NCI-H128 (cell line): ENCODE measurements around the gene SRMS.
A peak's percentile ranks its signal among the peaks of the same experiment; 100 is the strongest.

Experiments
- DNase-seq: peaks from one replicate; lab custom pipeline; 2025; ENCODE audit not compliant: unreplicated experiment; lab: John Stamatoyannopoulos, UW

SRMS gene

DNA sequence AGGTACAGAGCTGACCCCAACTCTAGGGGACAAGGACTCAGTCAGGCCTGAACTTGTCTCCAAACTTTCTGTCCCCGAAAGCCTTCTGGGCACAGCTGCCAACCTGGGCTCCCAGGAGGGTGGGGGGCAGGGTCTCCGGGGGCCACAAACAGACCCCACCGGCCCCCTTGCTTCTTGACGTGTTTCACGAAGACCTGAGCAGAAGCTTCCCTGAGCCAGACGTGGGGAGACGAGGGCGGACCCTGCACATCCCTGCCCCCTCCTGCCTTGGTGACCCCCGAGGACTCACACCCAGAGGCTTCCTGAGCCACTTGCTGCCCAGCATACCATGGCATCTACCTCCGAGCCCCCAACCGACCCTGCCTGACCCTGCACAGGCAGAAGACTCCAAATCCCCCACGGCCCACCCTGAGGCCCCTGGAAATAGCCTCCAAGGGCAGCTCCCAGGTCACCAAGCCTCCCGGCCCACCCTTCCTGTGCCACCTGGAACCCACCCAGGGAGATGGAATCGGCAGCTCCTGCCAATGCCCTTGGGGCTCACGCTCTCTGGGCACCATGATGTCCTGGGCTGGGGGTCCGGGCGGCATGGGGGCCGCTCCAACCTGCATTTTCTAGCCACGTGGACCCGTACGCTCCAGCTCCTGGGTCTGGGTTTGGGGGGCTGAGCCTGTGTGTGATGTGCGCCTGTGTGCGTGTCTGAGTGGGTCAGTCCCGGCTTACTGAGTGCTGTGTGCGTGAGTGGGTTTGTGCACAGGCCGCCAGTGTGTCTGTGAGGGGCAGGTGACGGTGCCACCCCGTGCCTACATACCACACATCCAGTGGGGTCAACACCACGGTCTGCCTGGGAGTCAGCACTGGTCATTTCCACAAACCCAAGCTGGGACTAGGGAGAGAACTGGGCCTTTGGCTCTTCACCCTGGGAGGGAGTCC is 7.8 kb downstream of the SRMS start:
- DNase-seq: no peak

DNA sequence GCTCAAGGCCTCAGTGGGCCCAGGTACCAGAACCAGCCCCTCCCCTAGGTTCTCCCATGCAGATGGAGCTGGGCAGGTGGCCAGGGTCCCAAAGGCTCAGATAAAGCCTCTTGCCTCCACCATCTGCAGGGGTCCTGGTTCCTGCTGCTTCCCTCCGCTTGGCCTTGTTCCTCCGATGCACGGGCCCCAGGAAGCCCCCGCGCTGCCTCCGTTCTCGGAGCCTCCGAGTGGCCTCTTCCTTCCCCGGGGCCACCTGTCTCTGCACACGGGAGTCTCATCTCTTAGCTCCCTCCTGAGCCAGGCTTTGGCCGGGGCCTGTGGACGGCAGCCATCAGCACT is 8.5 kb downstream of the SRMS start:
- no peak for DNase-seq

DNA sequence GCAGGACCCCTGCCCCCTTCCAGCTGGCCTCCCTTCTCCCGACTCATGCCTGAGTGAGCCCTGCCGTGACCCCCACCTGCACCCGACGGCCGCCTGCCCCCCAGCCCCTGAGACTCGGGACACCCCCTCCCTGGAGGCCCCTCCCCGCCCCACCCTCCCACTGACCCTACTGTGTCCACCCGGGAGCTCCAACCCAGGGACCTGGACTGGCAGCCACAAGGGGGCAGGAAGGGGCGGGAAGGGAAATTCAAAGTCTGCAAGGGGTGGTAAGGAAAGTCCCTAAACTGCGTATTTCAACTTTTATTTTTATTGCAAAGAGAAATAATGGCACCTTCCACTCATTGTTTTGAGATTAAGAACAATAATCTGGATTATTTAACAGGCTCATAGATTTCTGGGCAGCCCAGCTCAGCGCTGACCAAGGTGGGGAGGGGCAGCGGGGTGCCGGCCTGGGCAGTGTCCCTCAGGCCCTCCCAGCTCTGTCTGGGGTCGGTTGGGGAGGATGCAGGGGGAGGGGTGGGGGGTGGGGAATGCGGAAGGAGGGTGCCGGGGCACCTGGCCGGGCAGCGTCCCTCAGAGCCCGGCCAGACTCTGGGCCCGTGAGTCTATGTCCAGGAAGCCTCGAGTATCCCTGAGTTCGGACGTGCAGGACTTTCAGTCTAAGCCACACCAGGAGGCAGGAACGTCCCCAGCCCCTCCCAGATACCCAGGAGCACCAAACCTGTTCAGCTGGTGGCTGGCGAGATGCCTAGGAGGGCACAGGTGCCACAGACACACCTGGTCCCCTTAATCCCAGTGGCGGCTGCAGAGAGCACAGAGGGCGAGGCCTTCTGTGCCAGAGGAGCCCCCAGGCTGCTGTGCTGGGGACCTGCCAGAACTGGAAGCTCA is 9.1 kb downstream of the SRMS start:
- peak; percentile 10 for DNase-seq

DNA sequence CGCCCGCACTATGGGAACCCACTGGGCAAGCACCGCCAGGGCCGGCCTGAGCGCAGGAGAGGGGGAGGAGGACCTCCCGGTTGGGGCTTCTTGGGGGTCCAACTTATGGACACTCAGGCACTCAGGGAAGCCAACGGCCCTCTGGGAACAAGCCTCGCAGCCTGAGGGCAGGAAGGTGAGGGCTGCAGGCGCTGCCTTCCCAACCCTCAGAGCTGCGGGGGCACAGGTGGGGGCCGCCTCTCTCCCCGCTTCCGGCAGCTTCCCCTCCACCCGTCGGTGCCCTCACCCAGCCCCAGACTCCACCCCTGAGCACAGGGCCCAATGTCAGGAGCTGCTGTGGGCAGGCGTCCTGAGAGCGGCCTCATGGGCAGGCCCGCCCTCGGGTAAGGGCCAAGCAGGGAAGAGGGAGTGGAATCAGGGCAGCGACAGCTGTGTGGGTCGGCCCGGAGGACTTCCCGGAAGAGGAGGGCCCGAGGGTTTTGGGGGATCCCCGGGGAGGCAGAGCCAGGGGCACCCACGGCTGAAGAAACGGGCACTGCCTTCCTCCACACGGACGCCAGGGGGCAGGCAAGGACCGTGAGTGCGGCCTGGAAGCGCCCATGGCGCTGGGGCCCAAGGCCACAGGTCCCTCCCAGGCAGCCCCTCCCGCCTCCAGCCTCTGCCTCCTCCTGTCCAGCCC is 9.9 kb downstream of the SRMS start:
- DNase-seq: peak; percentile 38

DNA sequence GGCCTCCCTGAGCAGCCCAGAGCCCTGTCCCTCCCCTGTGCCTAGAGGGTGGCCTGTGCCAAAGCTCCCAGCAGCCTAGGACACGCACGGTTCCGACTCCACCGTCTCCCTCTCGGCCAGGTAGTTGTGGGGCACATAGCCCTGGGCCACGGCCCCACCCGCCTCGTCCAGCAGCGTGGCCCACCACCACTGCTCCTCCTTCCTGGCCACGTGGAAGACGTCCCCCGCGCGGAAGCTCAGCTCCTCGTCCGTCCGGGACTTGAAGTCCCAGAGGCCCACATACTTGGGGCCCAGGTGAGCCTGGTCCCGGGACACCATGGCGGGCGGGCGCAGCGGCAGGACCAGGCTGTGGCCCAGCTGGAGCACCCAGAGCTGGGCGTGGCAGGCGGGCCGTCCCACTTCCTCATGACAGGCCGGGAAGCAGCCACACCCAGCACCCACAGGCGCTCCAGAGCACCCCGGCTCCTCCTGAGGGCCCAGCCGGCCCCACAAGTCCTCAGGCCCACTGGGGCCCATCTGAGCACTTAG is 10.5 kb downstream of the SRMS start, which contains the start of gene PTK6:
TSS of gene PTK6 (minus strand) at position 380 of the 528 bp plus-strand sequence. CDS start at position 318, 62 bp downstream.
- DNase-seq: no peak

DNA sequence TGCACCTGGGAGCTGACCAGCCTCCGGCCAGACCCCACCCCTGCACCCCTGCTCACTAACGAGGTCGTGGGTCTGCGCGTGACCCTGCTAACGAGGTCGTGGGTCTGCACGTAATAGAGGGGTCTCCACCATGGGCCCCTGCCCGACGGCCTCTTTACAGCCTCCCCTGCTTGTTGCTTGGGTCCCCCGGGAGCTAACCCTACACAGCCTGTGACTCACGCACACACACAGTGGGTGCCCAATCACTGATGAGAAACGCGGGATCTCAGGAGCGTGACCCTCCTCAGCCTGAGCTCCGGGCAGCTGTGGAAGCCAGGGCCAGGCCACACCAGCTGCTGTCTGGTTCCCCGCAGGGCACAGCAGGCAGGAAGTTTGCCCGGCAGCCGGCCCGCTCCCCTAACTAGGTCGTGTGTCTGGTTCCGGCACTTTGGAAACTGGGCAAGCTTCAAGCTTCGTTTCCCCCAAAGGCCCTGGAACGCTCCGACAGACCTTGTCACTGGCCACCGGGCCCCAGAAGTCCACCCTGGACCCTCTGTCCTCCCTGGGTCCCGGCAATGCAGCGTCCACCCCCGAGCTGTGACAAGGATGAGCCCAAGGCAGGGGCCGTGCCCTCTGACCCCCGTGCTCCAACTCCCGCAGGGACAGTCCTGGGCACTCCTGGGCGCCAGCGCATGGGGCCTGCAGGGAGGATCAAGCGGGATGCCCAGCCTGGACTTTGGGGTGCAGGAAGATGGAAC is 11.1 kb downstream of the SRMS start:
- no peak for DNase-seq

DNA sequence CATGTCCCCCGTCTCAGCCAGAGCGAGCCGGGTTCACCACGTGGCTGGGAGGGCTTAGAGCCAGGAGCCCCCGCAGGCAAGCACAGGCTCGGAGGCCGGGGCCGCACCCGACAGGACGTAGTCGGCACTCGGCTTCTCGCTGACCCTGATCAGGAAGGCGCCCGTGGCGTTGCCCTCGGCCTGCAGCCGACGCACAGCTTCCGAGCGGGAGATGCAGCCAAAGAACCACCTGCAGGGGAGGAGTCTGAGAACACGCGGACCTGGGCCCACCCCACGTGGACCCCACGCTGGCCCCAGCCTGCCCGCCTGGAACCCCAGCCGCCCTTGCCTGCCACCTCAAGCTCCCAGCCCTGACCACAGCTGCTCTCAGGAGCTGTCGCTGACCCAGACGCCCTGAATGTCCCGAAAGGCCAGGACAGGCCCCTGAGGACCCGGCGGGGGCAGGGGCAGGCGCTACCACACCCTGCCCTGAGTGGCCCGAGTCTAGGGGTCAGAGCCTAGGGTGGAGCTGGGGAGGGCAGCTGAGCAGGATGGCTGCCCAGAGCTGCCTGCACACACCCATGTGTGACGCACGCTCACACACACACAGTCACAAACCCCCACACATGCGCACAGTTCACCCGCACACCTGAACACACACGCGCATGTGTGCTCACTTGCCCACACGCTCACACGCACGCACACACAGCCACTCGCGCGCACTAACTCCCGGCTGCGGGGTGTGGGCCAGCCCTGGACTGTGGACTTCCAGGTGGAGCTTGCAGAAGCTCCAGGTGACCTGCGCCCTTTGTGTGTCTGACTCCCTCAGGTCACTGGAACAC is 12.5 kb downstream of the SRMS start:
- no peak for DNase-seq

DNA sequence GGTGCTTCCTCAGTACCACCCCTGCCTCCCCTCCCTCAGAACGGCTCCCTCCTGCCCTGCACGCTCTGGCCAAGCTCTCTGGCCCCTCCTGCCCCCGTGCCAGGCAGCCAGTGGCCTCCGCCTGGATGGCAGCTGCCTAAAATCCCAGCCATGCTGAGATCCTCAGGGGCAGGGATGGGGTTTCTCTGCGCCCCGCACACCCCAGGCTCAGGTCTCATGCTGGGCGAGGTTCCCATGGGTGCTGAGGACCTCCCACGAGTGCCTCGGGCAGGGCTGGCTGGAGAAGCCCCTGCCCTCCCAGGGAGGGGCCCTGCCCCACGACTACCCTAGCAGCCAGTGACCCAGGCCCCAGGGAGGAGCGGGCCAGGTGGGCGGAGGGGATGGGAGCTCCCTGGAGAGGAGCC is 13.1 kb downstream of the SRMS start:
- no peak for DNase-seq

DNA sequence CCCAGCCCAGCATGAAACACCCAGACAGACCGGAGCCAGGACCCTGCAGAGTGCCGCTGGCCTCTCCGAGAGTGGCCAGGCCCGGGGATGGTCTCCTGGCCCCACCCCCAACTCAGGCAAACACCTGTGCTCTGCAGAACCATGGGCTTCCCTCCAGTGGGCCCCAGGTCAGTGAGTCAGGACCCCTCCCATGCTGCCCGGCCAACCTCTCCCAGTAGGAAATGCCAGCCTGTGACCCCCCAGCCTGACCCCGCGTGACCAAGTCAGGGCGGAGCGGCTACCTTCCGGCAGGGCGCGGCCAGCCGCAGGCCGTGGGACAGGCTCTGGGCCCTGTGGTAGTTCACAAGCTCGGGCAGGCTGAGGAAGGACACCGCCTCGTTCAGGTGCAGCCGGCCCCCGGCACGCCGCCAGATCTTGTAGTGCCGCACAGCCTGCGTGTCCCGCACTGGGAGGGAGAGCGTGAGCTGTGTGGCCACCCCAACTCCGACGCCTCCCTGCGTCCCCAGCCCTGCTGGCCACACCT is 13.6 kb downstream of the SRMS start:
- no peak for DNase-seq

DNA sequence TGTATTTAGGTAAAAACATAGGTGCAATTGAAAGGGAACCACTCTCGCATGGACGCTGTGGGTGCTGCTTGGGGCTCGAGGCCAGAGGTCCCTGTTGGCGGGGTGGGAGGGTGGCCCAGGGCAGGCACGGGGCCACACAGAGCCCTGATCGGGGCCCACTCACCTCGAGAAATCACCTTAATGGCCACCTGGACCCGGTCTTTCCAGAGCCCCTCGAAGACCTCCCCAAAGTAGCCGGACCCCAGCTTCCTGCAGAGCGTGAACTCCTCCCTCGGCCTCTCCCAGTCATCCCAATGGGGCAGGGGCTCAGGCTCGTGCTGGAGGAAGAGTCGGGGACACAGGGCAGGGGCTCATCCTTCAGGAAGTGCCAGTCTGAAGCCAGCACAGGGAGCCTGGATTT is 14.2 kb downstream of the SRMS start:
- DNase-seq: no peak

DNA sequence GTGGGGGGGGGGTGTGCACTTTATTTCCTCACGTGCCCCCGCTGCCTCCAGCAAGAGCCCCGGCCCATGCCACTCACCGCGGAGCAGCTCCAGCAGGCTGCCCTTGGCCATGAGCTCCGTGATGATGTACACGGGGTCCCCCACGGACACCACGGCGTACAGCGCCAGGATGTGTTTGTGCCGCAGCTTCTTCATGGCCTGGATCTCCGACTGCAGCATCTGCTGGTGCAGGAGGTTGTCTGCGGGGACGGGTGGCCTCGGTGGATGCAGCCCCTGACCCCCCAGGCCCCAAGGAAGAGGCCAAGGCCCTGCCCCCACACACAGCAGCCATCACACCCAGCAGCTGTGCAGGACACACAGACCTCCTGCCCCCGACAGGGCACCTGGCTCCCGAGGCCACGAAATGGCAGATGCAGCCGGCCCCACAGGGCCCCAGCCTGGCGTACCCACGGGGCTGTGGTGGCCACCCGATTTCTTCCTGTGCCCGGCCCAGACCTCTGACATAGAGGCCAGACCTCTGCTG is 15.0 kb downstream of the SRMS start:
- DNase-seq: no peak

DNA sequence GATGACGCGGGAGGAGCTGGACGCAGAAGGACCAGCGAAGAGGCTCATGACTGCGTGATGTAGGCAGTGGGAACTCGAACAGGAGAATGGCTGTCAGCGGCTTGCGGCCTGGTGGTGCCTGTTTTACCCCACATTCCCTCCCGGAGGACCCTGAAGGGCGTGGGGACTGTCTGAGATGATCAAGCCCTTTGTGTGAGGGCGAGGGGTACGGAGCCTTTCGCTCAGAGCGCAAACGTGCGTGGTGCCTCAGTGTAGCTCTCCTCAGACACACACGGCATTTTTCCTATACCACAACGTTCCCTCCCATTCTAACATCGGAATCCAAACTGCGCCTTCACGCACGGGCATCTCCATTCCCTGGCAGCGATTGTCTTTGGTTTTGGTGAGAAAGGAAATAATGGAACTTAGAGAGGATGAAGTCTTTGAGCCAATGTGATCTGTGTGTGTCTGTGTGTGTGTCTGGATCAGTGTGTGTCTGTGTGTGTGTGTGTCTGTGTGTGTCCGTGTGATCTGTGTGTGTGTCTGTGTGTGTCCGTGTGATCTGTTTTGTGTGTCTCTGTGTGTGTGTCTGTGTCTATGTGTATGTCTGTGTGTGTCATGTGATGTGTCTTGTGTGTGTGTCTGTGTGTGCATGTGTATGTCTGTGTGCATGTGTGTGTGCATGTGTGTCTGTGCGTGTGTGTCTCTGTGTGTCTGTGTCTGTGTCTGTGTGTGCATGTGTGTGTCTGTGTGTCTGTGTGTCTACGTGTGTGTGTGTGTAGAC is 15.7 kb downstream of the SRMS start:
- DNase-seq: no peak

DNA sequence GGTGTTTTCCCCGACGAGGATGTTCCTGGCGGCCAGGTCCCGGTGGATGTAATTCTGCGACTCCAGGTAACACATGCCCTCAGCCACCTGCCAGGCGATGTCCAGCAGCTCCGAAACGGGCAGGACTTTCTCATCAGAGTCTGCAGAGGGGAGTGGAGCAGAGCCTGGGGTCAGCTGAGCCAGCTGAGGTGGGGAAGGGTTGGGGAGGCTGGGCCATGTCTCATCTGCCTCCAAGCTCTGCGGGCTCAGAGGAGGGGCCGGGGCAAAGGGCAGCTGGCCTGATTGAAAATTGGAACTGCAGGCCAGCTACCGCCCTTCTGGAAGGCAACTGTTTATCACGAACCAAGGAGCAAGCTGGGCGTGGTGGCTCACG is 16.8 kb downstream of the SRMS start:
- DNase-seq: no peak

DNA sequence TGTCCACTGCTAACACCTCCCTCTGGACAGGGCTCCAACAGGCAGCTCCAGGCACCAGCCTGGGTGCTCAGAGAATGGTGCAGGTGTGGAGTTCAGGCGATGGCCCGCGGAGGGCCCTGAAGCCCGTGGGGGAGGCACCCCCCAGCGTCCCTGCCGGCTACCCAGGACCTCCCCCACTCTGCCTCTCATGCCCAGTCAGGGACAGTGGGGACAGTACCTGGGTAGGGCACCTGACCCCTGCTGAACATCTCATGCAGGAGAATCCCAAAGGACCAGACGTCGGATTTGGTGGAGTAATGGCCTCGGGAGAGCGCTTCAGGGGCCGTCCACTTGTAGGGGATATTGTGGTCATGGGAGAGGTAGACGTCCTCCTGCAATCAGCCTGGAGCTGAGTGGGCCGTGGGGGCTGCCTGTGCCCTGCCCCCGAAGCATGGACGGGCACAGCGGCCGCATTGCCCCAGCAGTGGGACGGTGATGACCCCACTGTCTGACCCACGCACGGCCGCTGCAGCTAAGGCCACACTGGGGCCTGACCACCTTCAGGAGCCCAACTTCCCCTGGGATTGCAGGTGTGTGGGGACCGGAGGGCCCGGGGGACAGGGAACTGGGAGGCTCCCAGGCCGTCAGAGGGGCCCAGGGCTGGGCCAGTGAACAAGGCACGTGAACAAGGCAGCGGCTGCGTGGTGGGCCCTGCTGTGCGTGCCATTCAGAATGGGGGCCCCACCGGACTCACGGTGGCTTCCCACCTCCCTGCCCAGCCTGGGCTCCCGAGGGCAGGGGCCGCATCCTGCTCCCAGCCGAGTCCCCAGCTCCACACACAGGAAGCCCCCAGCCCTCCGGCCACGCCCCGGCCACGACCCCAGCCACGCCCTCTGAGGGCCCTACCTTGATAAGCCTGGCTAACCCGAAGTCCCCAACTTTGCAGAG is 17.4 kb downstream of the SRMS start:
- no peak for DNase-seq

DNA sequence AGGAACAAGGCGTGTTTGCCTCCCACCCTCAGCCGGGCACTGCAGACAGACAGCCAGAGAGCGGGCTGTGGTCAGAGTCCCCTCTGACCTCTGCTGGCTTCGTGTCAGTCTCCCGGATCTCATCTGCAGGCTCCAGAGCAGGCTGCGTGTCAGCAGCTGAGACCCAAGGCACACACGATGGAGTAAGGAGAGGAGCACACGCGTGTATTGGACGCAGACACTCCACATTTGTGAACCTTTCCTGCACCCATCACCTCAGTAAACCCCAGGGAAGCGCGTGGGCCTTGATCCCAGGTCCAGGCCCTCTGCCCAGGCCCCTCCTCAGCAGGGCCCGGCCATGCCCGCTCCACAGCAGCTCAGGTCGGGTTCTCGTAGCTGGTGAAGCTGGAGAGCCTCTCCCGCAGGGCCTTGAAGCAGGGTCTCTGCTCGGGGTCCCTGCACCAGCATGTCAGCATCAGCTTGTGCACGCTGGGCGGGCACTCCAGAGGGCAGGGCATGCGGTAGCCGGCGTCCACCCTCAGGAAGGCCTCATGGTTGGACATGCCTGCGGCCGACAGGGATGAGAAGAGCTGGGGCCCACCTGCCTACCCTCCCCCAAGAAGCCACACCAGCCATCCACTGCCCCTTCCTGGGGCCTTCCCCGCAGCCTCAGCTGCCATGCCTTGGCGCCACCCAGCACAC is 18.2 kb downstream of the SRMS start:
- DNase-seq: no peak

DNA sequence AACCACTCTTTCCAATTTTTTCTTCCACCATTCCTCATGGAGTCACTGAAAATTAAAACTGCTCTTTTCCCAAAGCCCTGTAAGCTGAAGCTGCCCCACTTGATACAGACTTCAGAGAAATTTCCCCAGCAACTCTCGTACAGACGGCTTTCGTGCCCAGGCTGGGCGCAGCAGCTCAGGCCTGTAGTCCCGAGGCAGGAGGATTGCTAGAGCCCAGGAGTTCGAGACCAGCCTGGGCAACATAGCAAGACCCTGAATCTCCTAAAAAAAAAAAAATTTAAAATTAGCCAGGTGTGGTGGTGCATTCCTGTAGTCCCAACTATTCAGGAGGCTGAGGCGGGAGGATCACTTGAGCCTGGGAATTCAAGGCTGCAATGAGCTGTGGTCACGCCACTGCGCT is 20.4 kb downstream of the SRMS start:
- DNase-seq: no peak

DNA sequence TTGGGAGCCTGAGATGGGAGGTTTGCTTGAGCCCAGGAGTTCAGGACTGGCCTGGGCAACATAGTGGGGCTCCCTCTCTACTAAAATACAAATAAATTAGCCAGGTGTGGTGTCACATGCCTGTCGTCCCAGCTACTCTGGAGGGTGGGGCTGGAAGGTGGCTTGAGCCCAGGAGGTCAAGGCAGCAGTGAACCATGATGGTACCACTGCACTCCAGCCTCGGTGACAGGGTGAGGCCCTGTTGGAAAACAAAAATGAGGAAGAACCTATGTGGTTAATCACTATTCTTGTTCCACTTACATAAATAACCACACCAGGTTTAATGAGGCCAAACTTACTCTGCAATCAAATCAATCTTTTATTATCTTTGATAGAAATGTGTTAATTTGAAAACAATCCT is 21.6 kb downstream of the SRMS start:
- DNase-seq: no peak
